ENCODE results near the gene MBOAT1. TPM values are rescaled to one million over a fixed set of nuclear protein-coding genes. Genes with fewer than 3 reads are reported as not detected.
A peak's percentile ranks its signal among the peaks of the same experiment; 100 is the strongest.
"Not testable (repeated sequence)": the region's sequence is repeated elsewhere in the genome, so short reads cannot be mapped to it uniquely, and the experiment has no call there.

The MBOAT1 gene
- total RNA-seq, 1 donor from 2014 or later: 4.6 TPM

DNA sequence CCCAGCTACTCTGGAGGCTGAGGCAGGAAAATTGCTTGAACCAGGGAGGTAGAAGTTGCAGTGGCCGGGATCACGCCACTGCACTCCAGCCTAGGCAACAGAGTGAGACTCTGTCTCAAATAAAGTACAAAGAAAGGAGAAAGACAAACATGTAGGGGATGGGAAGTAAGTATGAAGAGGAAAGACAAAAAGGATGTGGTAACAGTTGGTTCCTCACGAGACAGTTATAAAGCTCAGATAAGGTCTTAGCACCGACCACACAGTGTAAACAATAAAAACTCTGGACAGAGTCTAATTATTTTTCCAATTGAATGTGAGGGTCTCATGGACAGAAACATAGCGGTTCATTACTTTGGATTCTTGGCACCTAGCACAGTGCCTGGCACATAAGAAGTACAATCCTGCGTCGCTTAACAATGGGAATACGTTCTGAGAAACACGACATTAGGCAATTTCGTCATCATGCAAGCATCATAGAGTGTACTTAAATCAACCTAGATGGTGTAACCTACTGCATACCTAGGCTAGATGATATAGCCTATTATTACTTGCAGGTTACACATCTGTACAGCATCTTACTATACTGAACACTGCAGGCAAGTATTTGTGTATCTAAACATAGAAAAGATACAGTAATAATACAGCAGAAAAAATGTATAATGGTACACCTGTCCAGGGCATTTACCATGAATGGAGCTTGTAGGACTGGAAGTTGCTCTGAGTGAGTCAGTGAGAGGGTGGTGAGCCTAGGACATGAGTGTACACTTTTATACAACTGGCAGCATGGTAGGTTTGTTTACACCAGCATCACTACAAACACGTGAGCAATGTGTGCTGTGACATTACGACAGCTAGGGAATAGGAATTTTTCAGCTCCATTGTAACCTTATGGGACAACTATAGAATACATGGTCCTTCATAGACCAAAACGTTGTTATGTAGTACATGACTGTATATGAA is 38.2 kb downstream of the MBOAT1 start:
- ATAC-seq (no peak), DNase-seq (ENCODE audit: low spot score) (no peak)

DNA sequence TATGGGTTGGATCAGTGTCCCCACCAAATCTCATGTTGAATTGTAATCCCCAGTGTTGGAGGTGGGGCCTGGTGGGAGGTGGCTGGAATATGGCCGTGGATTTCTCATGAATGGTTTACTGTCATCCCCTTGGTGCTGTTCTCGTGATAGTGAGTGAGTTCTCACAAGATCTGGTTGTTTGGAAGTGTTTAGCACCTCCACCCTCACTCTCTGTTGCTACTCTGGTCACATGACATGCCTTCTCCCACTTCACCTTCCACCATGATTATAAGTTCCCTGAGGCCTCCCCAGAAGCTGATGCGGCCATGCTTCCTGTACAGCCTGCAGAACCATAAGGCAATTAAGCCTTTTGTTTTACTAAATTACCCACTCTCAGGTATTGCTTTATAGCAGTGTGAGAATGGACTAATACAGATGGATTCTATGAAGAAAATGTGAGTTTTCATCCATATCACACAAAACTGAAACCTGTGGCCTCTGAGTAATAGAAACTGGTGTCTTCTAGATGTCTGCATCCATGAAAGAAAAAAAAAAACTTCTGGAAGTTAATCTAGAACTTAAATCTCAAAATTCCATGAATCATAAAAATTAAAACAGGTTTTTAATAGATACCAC is 39.3 kb downstream of the MBOAT1 start:
- no peak for DNase-seq (ENCODE audit: low spot score)
- no peak for ATAC-seq

DNA sequence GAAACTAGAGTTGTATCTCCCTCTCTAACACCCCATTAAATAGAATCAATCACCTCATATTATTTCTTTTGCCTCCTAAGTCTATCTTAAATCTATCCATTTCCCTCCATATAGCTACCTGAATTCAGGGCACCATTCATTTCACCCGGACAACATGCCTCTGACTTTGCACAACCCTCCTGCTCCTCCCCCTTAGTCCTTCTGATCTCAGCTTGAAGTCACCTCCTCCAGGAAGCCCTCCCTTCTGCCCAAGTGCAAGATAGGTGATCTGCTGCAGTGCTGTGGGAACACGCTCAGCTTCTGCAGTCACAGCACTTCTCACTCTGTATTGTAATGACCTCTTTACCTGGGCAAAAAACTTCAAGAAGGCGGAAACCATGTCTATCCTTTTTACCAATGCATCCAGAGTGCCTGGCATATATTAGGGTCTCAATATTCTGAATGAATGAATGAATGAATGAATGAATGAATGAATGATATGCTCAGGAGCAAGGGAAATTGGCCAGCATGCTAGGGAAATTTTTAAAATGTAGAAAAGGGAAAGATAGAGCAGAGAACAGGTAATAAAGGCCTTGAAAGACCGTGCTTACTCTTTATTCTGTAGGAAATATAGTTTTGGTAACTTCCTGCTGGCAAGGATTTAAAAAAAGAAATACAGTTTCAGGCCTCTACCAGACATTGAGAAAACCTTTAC is 41.7 kb downstream of the MBOAT1 start:
- ATAC-seq: no peak
- no peak for DNase-seq (ENCODE audit: low spot score)

DNA sequence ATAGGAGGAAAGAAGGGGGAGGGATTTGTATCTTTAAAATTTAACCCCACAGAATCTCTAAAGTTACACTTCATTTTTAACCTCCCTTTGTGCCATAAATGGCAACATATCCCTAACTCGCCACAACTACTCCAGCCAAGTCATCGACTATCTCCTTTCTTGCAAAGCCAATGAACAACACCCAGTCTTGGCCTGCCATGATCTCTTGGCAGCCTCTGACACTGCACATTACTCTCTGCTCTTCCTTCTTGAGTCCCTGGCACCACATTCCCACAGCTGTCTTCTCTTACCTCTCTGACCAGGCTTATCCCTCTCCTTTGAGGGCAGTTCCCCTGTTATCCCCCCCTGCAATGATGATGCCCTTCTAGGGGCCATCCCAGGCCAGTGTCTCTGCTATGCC is 42.5 kb downstream of the MBOAT1 start:
- DNase-seq (ENCODE audit: low spot score) (no peak), ATAC-seq (peak; percentile 20)

DNA sequence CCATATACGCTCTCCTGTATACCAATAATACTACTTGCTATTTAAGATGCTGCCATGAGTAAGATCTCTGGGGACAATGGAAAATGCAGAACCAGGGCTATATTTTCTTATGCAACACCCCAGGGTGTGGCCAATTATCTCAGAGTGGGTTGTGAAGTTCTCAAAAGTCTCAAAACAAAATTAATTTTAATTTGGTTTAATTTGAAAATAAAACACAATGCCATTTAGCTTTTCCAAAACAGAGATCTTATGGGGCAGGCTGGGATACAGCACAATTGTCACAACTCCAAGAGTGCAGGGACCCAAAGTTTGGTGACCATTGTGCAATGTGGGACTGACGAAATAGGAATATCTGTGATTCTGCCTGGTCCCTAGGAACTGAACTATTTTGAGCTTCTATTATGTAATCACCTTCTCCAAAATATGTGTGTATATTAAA is 43.1 kb downstream of the MBOAT1 start:
- ATAC-seq (peak; percentile 95), DNase-seq (ENCODE audit: low spot score) (peak; percentile 76)

DNA sequence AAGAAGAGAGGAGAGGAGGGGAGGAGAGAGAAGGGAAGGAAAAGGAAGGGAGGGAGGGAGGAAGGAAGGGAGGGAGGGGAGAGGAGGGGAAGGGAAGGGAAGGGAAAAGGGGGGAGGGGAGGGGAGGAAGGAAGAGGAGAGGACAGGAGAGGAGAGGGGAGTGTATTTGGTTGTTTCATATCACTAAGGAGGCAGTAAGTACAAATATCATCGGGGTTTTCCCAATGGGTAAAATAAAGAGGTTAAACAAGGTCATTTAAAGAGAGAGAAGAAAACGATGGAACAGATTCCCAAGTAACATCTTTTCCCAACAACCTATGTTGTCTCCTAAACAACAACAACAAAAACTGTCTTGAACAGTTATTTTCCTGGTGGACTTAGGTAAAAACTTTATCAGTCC is 43.6 kb downstream of the MBOAT1 start:
- no peak for DNase-seq (ENCODE audit: low spot score)
- no peak for ATAC-seq

DNA sequence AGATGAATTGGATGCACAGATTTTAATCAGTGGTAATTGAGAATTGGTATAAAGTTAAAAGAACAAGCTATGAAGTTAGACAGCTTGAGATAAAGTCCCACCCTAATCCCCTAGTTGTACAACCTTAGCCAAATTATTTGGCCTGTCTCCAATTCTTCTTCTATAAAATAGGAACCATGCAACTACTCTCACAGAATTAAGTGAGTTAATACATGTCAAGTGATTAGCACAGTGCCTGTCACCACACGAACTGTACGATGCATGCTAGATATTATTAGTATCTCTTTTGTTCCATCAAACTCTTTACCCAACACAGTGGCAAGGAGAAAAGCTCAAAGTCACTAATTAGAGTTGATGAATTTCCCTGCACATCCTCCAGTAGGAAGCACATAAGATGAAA is 44.7 kb downstream of the MBOAT1 start:
- no peak for ATAC-seq
- DNase-seq (ENCODE audit: low spot score): no peak

DNA sequence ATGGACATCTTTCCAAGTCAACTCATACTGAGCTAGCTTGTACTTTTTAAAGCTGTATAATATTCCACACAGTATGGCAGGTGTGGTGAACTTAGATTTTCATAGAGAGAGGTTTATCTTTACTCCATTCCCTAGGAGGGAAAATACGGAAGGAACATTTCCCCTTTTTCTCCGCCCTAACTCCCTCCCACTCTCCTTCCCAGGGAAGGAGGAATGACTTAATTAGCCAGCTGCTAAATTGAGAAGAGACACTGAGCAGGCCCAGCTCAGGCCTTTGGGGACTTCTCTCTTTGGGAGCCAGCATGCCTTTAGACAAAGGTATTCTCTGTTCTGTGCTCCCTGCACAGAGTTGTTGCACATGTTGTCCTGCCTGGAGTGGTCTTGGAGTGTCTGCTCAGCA is 46.1 kb downstream of the MBOAT1 start:
- no peak for DNase-seq (ENCODE audit: low spot score)
- no peak for ATAC-seq

DNA sequence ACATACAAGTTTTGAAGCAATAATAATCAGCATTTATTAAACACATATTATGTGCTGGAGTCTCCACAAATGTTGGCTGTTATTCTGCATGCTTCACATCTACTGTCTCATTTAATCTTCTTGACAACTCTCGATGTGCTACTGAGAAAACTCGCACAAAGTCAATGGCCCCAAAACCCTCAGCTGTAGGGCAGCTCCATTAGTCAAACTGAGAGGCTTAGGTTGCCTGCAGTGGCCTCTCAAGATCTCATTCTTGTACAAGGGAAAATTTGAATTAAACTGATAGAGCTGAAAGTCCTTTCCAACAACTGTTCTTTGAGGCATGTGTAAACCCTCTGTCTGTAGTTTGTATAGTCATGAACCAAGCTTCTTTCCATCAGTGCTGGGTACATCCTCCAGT is 49.8 kb downstream of the MBOAT1 start:
- no peak for DNase-seq (ENCODE audit: low spot score)
- no peak for ATAC-seq

DNA sequence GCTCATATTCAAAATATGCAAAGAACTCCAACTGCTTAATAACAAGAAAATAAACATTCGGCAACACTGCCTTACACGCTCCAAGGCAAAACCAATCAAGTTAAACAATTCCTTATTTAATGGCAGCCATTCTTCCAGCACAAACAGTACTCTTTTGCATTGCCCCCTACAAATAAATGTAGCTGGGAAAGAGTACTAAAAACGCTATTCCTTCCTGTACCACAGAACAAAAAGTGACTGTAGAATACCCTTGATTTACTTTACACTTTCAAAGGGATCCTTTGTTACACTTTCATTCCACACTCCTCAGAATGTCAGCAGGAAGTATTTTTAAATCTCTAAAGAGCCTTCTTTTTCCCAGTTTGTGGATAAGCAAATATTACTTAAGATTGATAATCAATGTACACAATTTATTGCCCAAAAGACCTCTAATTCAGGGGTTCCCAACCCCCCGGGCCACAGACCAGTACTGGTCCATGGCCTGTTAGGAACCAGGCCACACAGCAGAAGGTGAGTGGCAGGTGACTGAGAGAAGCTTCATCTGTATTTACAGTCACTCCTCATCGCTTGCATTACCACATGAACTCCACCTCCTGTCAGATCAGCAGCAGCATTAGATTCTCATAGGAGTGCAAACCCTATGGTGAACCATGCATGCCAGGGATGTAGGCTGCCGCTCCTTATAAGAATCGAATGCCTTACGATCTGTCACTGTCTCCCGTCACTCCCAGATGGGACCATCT is 51.6 kb downstream of the MBOAT1 start:
- ATAC-seq (no peak), DNase-seq (ENCODE audit: low spot score) (no peak)

DNA sequence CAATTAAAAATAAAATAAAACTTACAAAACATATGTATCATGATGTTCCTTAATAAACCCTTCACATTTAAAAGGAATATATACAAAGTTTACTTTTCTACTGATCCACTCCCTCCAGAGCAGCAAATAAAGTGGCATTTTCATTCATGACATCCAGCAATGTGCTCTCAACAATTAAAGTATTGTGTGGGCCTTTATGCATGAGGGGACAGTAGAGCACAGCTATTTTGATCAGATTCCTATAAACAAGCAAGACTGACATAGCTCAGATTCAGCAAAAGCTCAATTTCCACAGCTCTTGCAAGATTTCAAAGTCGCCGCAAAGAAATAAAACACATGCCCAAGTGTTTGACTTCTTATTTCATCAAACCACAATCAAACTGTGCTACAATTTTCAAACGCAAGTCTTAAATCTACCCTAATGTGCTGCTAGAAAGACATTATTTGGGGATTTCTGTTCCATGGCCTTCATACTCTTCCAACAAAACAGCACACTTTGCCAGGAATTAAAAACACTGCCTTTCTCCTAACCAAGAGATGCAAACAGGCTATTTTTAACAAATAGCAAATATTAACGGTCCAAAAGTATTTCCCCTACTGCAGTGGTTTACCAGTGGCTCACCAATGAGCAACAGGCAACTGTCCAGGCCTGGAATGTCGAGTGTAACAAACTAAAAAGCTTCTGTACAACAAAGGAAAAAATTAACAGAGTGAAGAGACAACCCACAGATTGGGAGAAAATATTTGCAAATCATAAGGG is 52.3 kb downstream of the MBOAT1 start:
- peak; percentile 24 for ATAC-seq
- DNase-seq (ENCODE audit: low spot score): no peak

DNA sequence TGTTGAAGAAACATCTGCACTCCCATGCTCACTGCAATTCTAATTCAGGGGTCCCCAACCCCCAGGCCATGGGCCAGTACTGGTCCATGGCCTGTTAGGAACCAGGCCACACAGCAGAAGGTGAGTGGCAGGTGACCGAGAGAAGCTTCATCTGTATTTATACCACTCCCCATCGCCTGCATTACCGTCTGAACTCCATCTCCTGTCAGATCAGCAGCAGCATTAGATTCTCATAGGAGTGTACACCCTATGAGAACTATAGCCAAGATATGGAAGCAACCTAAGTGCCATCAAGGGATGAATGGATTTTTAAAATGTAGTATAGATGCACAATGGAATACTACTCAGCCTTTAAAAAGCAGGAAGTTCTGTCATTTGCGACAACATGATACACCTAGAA is 53.2 kb downstream of the MBOAT1 start:
- ATAC-seq: no peak
- no peak for DNase-seq (ENCODE audit: low spot score)

DNA sequence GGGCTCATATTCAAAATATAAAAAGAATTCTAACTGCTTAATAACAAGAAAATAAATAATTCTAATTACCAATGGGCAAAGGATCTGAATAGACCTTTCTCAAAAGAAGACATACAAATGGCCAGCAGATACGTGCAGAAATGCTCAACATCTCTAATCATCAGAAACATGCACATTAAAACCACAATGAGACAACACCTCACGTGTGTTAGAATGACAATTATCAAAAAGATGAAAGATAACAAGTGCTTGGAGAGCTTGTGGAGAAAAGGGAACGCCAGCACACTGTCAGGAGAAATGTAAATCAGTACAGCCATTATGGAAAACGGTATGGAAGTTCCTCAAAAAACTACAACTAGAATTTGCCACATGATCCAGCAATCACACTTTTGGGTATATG is 53.6 kb downstream of the MBOAT1 start:
- no peak for DNase-seq (ENCODE audit: low spot score)
- no peak for ATAC-seq

DNA sequence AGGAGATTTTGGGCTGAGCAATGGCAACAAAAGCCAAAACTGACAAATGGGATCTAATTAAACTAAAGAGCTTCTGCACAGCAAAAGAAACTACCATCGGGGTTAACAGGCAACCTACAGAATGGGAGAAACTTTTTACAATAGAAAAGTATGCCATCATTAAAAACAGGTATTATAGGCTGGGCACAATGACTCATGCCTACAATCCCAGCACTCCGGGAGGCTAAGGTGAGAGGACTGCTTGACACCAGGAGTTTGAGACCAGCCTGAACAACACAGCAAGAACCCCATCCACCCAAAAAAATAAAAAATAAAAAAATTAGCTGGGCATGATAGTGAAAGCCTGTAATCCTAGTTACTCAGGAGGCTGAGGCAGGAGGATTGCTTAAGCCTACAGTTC is 55.4 kb downstream of the MBOAT1 start:
- DNase-seq (ENCODE audit: low spot score): no peak
- ATAC-seq: no peak

DNA sequence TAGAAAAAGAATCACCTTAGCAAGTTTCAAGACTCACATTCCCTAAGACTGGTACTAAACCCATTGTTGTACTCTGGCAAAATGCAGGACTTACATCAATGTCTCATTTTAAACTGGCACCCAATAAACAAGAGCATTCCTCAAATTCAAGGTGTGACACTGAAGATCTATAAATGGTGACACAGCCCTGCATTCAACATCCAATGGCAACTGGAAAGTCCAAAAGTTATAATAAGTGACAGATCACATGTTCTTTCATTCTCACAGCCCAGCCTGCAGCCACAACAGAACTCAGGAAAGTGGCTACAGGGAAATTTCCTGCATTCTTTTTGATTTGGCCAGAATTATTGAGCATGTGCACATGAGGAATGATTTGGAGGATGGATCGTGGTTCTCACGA is 57.5 kb downstream of the MBOAT1 start:
- no peak for ATAC-seq
- no peak for DNase-seq (ENCODE audit: low spot score)

DNA sequence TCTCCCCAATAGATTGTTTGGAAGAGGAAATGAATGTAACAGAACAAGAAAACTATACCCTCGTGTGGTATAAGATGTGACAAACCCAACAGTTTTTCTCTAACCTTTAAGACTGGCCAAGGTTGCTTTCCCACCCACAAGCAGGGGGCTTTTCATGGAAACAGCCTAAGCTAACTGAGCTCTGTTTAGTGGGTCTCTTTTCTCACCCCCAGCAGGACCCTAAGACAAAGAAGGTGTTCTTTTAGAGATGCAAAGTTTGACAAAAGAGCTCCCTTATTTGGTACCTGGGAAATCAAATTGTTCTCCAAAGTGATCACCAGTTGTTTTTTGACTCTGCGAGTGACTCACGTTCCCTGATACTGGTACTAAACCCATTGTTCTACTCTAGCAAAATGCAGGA is 59.1 kb downstream of the MBOAT1 start:
- DNase-seq (ENCODE audit: low spot score) (no peak), ATAC-seq (no peak)

DNA sequence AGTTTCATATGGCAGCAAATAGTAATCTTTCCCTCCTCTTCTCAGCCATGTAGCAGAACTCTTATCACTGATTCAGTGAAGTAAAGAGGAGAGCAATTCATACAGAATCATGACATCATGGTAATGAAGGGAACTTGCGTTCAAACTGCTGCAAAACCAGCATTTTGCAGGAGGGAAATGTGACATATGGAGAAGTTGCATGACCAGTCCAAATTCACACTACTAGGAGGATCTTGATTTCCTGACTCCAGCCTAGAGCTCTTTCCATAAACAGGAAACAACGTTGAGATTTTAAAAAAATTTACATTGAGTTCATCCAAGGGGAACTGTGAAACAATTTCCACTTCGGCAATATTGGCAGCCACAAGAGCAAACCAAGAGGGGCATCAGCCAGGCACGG is 63.8 kb downstream of the MBOAT1 start:
- DNase-seq (ENCODE audit: low spot score) (no peak), ATAC-seq (peak; percentile 18)

DNA sequence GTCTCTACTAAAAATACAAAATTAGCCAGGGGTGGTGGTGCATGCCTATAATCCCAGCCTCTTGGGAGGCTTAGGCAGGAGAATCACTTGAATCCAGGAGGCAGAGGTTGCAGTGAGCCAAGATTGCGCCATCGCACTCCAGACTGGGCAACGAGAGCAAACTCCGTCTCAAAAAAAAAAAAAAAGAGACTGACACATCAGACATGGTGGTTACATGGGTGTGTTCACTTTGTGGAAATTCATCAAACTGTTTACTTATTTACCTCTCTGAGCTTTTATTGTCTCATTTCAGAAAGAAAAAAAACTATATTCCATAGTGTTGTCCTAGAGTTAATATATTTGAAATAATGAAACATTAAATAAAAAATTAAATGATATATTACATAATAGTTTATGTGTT is 64.8 kb downstream of the MBOAT1 start:
- no peak for ATAC-seq

DNA sequence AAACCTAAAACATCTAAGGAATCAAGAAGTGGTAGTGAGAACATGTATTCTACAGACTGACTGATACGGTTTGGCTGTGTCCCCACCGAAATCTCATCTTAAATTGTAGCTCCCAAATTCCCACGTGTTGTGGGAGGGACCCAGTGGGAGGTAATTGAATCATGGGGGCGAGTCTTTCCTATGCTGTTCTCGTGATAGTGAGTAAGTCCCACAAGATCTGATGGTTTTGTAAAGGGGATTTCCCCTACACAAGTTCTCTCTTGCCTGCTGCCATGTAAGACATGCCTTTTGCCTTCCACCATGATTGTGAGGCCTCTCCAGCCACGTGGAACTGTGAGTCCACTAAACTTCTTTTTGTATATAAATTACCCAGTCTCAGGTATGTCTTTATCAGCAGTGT is 65.4 kb downstream of the MBOAT1 start:
- DNase-seq (ENCODE audit: low spot score); ATAC-seq: not testable (repeated sequence)

More for the DNA sequence above, 64.8 kb downstream of the MBOAT1 start:
- no peak for DNase-seq (ENCODE audit: low spot score)

DNA sequence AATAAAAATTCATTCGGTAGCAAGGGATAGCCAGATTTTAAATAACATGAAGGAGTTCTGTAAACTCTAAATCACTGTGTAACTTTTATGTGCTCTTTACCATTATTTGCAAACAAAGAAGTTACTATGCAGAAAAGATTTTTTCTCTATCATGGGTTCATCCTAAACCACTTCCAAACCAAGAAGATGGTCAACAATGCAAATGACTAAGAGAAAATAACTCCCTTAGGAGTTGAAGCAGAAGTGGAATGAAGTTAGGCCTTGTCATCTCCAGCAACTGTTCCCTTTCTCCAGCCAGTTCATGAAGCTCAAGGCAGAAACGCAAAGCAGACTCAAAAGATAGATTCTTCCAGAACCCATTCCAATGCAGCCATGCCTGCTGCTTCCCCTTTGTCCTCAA is 66.0 kb downstream of the MBOAT1 start:
- no peak for ATAC-seq
- DNase-seq (ENCODE audit: low spot score): no peak
